ENCODE results near the gene ATOH8. TPM values are rescaled to one million over a fixed set of nuclear protein-coding genes. Genes with fewer than 3 reads are reported as not detected.

ATOH8 gene
- total and polyA plus RNA-seq, 2 donors (not counting 3 experiments of a cell fraction or from before 2014, with no cell fraction given) = 10.3 to 12.8 TPM

GRCh38 chr2:85737481-85737880, 16.3 kb upstream of the ATOH8 start:
- no TSS peak for BruUV-seq (replicated peaks)
- POLR2A ChIA-PET = no interaction called here
- CTCF ChIA-PET = interaction anchor here (1.1 to 5.2 kb wide), 5 partner anchors 9 to 77 kb away, joined by 3 to 27 read pairs (median 7); no protein-coding TSS in a partner anchor
- Histone ChIP-seq H3K9me1 (replicated peaks; ENCODE audit: control insufficient read depth, extremely low read depth, insufficient read depth, low read length) (no peaks in the 10 kb centered on the region), H3K79me2 (ENCODE audit: control insufficient read depth, insufficient read depth, low read length) (no peaks in the 10 kb centered on the region), H2AFZ (ENCODE audit: low read depth, low read length) (no peak overlapping the region), H3K4me1 (ENCODE audit: control insufficient read depth, extremely low read depth, insufficient read depth, low read length) (peaks cover 39% of the 10 kb centered on the region), H3K4me2 (ENCODE audit: insufficient read depth, low read length) (no peak overlapping the region), H3K27me3 (ENCODE audit: control insufficient read depth in 2 of 2, insufficient read depth in 2 of 2, low read length in 2 of 2) (no peaks in the 10 kb centered on the region), H3K27ac (ENCODE audit: insufficient read depth, low read depth, low read length) (no peak overlapping the region), H3K36me3 (ENCODE audit: control insufficient read depth in 2 of 2, extremely low read depth in 1 of 2, insufficient read depth in 2 of 2, low read length in 2 of 2) (no peaks in the 10 kb centered on the region), H3K9ac (replicated peaks; ENCODE audit: extremely low read depth, insufficient read depth, low read length) (no peak overlapping the region), H3K9me3 (replicated peaks; ENCODE audit: control insufficient read depth, insufficient read depth, low read length) (no peaks in the 10 kb centered on the region), H4K20me1 (replicated peaks; ENCODE audit: control insufficient read depth, extremely low read depth, insufficient read depth, low read length) (no peaks in the 10 kb centered on the region), H3K4me3 (replicated peaks in 1 of 3; ENCODE audit: insufficient read depth in 1 of 3, low read depth in 1 of 3, low read length in 3 of 3) (no peak overlapping the region)
- intact Hi-C loops (cut with micrococcal nuclease) (no loop called here), dilution Hi-C loops (cut with MboI; ENCODE audit: extremely low pct_ligation_motif_present, low sequenced_read_pairs) (no loop called here)
- DNase-seq (ENCODE audit: low read depth, low spot score) = no peak
- FAIRE-seq = peak; percentile 26
- TF ChIP-seq FOS (IDR thresholded peaks at IDR 0.05; ENCODE audit: borderline replicate concordance, insufficient read depth, low read length) (no peak), MYC (IDR thresholded peaks at IDR 0.05; ENCODE audit: low read depth, low read length) (no peak), POLR2A (IDR thresholded peaks at IDR 0.05; ENCODE audit: low read depth, low read length) (no peak), POLR2AphosphoS5 (IDR thresholded peaks at IDR 0.05; ENCODE audit: insufficient read depth, low read depth, low read length) (no peak), JUN (IDR thresholded peaks at IDR 0.05; ENCODE audit: borderline replicate concordance, insufficient read depth, insufficient read length, low read depth) (no peak), EZH2 (IDR thresholded peaks at IDR 0.05; ENCODE audit: borderline replicate concordance, low read depth, low read length, severe bottlenecking) (no peak), GATA2 (IDR thresholded peaks at IDR 0.05; ENCODE audit: insufficient read depth, insufficient read length, low read depth, low read length) (no peak)
- TF ChIP-seq, protein P1, sequence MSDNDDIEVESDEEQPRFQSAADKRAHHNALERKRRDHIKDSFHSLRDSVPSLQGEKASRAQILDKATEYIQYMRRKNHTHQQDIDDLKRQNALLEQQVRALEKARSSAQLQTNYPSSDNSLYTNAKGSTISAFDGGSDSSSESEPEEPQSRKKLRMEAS (IDR thresholded peaks at IDR 0.05; ENCODE audit: insufficient read depth, insufficient read length) = no peak
- TF ChIP-seq, protein P2, sequence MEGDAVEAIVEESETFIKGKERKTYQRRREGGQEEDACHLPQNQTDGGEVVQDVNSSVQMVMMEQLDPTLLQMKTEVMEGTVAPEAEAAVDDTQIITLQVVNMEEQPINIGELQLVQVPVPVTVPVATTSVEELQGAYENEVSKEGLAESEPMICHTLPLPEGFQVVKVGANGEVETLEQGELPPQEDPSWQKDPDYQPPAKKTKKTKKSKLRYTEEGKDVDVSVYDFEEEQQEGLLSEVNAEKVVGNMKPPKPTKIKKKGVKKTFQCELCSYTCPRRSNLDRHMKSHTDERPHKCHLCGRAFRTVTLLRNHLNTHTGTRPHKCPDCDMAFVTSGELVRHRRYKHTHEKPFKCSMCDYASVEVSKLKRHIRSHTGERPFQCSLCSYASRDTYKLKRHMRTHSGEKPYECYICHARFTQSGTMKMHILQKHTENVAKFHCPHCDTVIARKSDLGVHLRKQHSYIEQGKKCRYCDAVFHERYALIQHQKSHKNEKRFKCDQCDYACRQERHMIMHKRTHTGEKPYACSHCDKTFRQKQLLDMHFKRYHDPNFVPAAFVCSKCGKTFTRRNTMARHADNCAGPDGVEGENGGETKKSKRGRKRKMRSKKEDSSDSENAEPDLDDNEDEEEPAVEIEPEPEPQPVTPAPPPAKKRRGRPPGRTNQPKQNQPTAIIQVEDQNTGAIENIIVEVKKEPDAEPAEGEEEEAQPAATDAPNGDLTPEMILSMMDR (IDR thresholded peaks at IDR 0.05; ENCODE audit: extremely low read depth in 1 of 2, insufficient read depth in 1 of 2, low read depth in 1 of 2, low read length in 2 of 2) = no peak

Data from endothelial cell of umbilical vein (primary cell).